Activated CD4-positive, alpha-beta T cell treated with anti-CD3 and anti-CD28 coated beads for 36 hours (primary cell): ENCODE data around the gene CYSTM1. TPM values are rescaled to one million over a fixed set of nuclear protein-coding genes. Genes with fewer than 3 reads are reported as not detected.

Experiments
- ATAC-seq: fragments of 200-7000 bp; cut with Tn5 transposase; one replicate; pipeline ENCODE4 v1.10.0; 2021; ENCODE audit warnings: mild to moderate bottlenecking, moderate library complexity
- CTCF ChIA-PET: fragments of 350-600 bp; sonication (Branson Sonifier 250); formaldehyde crosslinking; loops from one replicate; lab custom pipeline; 2021; ENCODE audit warnings: antibody characterized with exemption; lab: Charles Lee
- POLR2A ChIA-PET: fragments of 350-600 bp; sonication (Branson Sonifier 250); formaldehyde crosslinking; loops from one replicate; lab custom pipeline; 2021; ENCODE audit warnings: antibody characterized with exemption, inconsistent platforms; lab: Charles Lee
- DNase-seq: peaks from one replicate; pipeline ENCODE4 v3.0.0-alpha.2; 2020
- H3K27ac Mint-ChIP-seq: one replicate; pipeline ENCODE4 v1.8.0; 2021; ENCODE audit warnings: mixed read lengths
- H3K27me3 Mint-ChIP-seq: one replicate; pipeline ENCODE4 v1.8.0; 2021; ENCODE audit warnings: mixed read lengths
- H3K36me3 Mint-ChIP-seq: one replicate; pipeline ENCODE4 v1.8.0; 2021; ENCODE audit warnings: low read depth, mixed read lengths
- H3K4me1 Mint-ChIP-seq: one replicate; pipeline ENCODE4 v1.8.0; 2021; ENCODE audit warnings: mixed read lengths
- H3K4me3 Mint-ChIP-seq: one replicate; pipeline ENCODE4 v1.8.0; 2021; ENCODE audit warnings: mild to moderate bottlenecking, moderate library complexity, mixed read lengths
- H3K9me3 Mint-ChIP-seq: one replicate; pipeline ENCODE4 v1.8.0; 2021; ENCODE audit warnings: low read depth, mixed read lengths
- intact Hi-C, 2 experiments: fragments of 100-400 bp; cut with DNase I in 1 of 2; cut with micrococcal nuclease in 1 of 2; formaldehyde crosslinking; loops; one replicate each; pipeline versions ENCODE4 v1.14.2 to v1.15.1; 2022 to 2024; cut with DNase I, micrococcal nuclease
- total RNA-seq, 2 experiments: library from RNA; stranded (reverse); gene quantifications; one replicate each; pipeline ENCODE4 v1.2.3, GENCODE V29; 2021

Gene CYSTM1
- total RNA-seq, result 10 to 100 TPM; 15.2 to 18.7 TPM

DNA sequence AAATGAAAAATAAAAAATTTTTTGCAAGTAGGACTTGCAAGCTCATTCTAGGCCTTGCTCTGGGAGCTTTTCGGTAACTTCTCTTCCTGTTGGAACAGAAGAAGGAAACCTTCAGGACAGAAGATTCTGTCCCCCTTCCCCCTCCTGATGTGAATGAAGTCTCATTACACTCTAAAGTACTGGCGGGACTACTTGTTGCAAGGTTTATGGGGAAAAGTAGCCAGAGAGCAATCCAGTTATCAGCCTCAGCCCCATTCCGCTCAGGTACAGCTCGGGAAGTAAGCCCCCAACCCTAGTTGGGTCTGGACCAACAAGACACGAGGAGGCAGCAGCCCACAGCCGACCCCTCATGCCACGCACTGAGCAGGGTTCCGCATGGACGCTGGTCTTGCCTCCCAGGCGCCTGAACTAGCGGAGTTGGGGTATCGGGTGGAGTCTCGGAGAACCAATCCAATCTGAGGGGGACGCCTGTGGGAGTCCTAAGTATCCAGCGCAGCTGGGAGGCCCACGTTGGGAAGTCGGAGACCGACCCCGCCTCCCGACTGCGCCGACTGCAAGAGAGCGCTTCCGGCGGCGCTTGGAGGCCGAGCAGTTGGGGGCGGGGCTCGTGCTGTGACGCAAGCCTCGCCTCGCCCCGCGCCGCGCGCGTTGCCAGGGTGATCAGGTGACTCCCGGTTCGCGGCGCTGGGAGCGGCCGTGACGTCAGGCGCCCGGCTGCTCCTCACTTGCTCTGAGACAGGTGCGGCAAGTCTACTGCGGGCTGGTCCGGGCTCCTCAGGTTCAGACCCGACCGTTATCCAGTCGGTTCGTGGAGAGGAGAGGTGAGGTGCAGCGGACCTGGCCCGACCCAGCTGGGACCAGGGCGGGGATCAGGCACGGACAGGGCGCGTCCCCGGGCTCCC lies at the start of gene CYSTM1:
Gene CYSTM1, plus strand, starts transcription at position 724 of the 902 bp plus-strand sequence. CDS start 19,278 bp downstream, outside the sequence.
- Mint-ChIP-seq H3K36me3 (no peaks in the 10 kb centered on the region), H3K27ac (peak within 1 kb of the TSS; percentile 82), H3K9me3 (no peaks in the 10 kb centered on the region), H3K27me3 (no peaks in the 10 kb centered on the region), H3K4me1 (peaks cover 15% of the 10 kb centered on the region), H3K4me3 (peak within 1 kb of the TSS; percentile 91)
- peak; percentile 93 for ATAC-seq
- ChIA-PET CTCF (interaction anchor here (0.7 to 2.2 kb wide), 7 partner anchors 9 to 177 kb away, joined by 3 to 9 read pairs (median 4); partner anchors contain the start of gene NRG2), POLR2A (interaction anchor here (0.7 kb wide), 1 partner anchor 396 kb away, joined by 3 read pairs; no protein-coding TSS in a partner anchor)
- intact Hi-C loops, result loop anchor here (1.0 to 10.0 kb wide), 12 partner anchors 17 to 540 kb away; partner anchors contain the start of genes ANKHD1 (in 1 of the 2), APBB3 (in 1 of the 2), HBEGF (in 1 of the 2) and PFDN1 (in 1 of the 2)
- peak; percentile 98 for DNase-seq

- ATAC-seq (no peak), DNase-seq (no peak)
- intact Hi-C loops, result no loop called here
- Mint-ChIP-seq H3K9me3 (no peaks in the 10 kb centered on the region), H3K27me3 (no peaks in the 10 kb centered on the region), H3K4me1 (peaks cover 35% of the 10 kb centered on the region), H3K27ac (no peak within 1 kb of the TSS), H3K36me3 (no peaks in the 10 kb centered on the region), H3K4me3 (no peak within 1 kb of the TSS)
- CTCF ChIA-PET, result interaction anchor here (0.7 to 3.8 kb wide), 4 partner anchors 9 to 1960 kb away, joined by 3 to 13 read pairs (median 4); no protein-coding TSS in a partner anchor
- POLR2A ChIA-PET, result no interaction called here
These were observed 49.4 kb upstream of the CYSTM1 start, which contains the start of gene IGIP for GRCh38 chr5:140125637-140126036. Gene IGIP (plus strand): TSS chr5:140125937. CDS start chr5:140128477, 2,540 bp downstream.

DNA sequence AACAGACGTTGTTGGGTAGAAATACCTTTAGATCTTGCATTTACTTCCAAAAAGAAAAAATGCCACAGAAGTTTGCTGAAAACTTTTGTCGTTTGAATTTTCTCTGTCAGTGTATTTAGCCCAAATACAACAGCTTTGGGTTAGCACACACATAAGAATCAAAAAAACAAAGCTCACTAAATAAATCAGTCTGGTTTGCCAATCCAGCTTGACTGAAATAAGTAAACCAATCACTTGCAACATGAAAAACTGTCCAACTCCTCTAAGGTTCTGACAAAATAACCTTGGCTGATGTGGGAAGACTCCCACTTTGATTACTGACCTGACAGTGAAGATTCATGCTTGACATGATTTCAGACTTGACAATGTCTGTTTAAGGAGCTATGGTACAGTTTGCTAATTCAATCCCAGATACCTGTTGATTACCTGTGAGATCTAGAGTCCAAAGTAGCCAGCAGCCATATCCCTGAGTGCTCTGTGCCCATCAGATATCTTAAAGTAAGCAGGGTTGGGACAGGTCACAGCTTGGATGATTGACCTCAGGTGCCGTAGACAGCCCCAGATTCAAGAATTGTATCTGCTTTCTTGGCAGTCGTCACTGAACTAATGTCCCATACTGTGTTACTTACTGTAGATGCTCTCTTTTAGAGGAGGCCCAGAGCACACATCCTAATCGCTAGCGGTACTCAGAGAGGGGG lies 48.5 kb upstream of the CYSTM1 start:
- H3K27me3 Mint-ChIP-seq, result no peaks in the 10 kb centered on the region
- DNase-seq (no peak), ATAC-seq (no peak)
- no peaks in the 10 kb centered on the region for H3K9me3 Mint-ChIP-seq
- H3K27ac Mint-ChIP-seq, result no peak overlapping the region
- ChIA-PET POLR2A (no interaction called here), CTCF (interaction anchor here (0.5 to 1.2 kb wide), 5 partner anchors 16 to 157 kb away, joined by 3 read pairs; no protein-coding TSS in a partner anchor)
- no peak overlapping the region for H3K4me3 Mint-ChIP-seq
- H3K36me3 Mint-ChIP-seq, result no peaks in the 10 kb centered on the region
- H3K4me1 Mint-ChIP-seq, result peaks cover 39% of the 10 kb centered on the region
- intact Hi-C loops, result no loop called here

DNA sequence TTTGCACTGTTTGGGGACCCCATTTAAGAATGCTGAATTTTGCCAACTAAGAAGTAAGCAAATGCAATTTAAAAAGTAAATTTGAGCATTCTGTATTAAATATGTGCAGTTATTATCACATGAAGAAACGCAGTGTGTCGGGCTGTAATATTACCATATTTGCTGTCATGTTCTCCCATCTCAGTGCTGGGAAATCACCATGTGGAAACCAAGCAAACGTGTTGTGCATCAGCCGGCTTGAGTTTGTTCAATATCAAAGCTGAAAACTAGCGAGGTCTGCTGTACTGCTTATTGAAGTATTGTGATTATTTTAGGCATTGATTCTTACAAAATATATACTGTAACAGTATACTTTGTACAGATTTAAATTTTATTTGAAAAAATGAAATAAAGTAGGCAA lies 46.6 kb upstream of the CYSTM1 start:
- POLR2A ChIA-PET, result interaction anchor here (0.6 kb wide), 1 partner anchor 115 kb away, joined by 7 read pairs; no protein-coding TSS in a partner anchor
- intact Hi-C loops, result no loop called here

DNA sequence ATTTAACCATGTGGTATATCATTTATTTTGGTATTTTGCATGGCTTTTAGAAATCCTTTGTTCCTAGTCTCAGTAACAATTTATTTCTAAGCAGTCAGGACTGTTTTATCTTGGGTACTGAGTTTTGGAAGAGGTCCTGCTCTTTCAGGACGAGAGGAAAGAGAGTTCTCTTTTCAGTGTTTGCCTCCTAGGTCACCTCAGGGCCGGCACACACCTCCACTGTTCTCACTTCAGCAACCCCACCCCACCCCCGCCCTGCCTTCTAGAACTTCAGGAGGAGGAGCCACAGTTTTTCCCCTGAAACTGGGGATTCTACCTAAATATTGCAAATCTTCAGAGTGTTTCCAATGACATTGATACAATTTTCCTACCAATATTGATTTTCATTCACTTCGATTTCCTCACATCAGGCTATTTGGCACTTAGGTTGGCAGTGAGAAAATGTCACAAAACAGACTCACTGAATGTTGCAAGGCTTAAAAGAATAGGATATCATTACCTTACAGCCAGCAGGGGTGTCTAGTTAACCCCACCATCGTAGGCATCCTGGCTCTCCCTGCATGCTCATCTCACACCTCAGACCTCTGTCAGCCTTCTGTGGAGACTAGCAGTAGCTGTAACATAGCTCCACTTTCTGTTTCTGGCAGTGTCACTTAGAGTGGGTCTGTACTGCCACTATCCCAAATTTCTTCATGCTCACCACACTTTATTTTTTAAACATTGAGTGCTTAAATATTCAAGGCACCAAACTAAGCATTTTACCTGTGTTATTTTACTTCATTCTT lies 43.8 kb upstream of the CYSTM1 start:
- DNase-seq (no peak), ATAC-seq (peak; percentile 46)
- H3K36me3 Mint-ChIP-seq, result no peaks in the 10 kb centered on the region
- H3K4me3 Mint-ChIP-seq, result no peak overlapping the region
- H3K9me3 Mint-ChIP-seq, result no peaks in the 10 kb centered on the region
- intact Hi-C loops, result loop anchor here in 1 of 2 experiments (2.0 kb wide), 1 partner anchor 14 kb away; no protein-coding TSS in a partner anchor
- ChIA-PET CTCF (interaction anchor here (0.6 to 6.8 kb wide), 11 partner anchors 8 to 218 kb away, joined by 3 to 78 read pairs (median 4); no protein-coding TSS in a partner anchor), POLR2A (interaction anchor here (0.7 to 1.0 kb wide), 3 partner anchors 14 to 26 kb away, joined by 3 to 5 read pairs (median 3); no protein-coding TSS in a partner anchor)
- no peak overlapping the region for H3K27ac Mint-ChIP-seq
- H3K27me3 Mint-ChIP-seq, result no peaks in the 10 kb centered on the region
- peaks cover 41% of the 10 kb centered on the region for H3K4me1 Mint-ChIP-seq

More for the DNA sequence above, 46.6 kb upstream of the CYSTM1 start:
- DNase-seq (no peak), ATAC-seq (no peak)
- no peak overlapping the region for H3K27ac Mint-ChIP-seq
- no peaks in the 10 kb centered on the region for H3K9me3 Mint-ChIP-seq
- H3K27me3 Mint-ChIP-seq, result no peaks in the 10 kb centered on the region
- H3K36me3 Mint-ChIP-seq, result no peaks in the 10 kb centered on the region
- H3K4me3 Mint-ChIP-seq, result no peak overlapping the region
- CTCF ChIA-PET, result no interaction called here
- peaks cover 38% of the 10 kb centered on the region for H3K4me1 Mint-ChIP-seq

DNA sequence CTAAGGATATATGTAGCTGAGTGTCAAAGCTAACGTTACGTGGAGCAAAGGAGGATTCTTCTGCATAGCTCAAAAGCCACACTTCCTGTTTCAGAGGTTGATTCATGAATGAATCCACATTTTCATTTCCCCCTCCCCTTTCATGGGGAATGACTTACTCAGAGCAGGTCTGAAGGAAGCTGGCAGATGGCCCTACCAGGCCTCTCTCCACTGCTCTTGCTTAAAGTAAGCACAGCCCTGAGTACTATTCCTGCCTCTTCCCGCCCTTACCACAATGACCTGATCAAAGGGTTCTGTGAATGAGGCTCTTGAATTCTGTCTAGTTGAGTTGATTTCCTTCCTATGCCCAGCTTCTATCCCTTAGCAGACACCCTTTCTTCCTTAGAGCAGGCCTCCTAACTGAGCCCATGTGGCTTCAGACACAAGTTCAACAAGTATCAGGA lies 43.0 kb upstream of the CYSTM1 start:
- DNase-seq (peak; percentile 45), ATAC-seq (peak; percentile 93)
- intact Hi-C loops, result loop anchor here in 1 of 2 experiments (2.0 kb wide), 1 partner anchor 15 kb away; no protein-coding TSS in a partner anchor
- Mint-ChIP-seq H3K4me1 (peaks cover 41% of the 10 kb centered on the region), H3K4me3 (no peak overlapping the region), H3K27ac (no peak overlapping the region), H3K27me3 (no peaks in the 10 kb centered on the region), H3K9me3 (no peaks in the 10 kb centered on the region), H3K36me3 (no peaks in the 10 kb centered on the region)
- POLR2A ChIA-PET, result interaction anchor here (0.5 to 1.0 kb wide), 4 partner anchors 13 to 27 kb away, joined by 3 to 5 read pairs (median 3); no protein-coding TSS in a partner anchor
- CTCF ChIA-PET, result interaction anchor here (0.5 to 6.8 kb wide), 14 partner anchors 9 to 1158 kb away, joined by 3 to 78 read pairs (median 3); partner anchors contain the start of gene TMCO6

DNA sequence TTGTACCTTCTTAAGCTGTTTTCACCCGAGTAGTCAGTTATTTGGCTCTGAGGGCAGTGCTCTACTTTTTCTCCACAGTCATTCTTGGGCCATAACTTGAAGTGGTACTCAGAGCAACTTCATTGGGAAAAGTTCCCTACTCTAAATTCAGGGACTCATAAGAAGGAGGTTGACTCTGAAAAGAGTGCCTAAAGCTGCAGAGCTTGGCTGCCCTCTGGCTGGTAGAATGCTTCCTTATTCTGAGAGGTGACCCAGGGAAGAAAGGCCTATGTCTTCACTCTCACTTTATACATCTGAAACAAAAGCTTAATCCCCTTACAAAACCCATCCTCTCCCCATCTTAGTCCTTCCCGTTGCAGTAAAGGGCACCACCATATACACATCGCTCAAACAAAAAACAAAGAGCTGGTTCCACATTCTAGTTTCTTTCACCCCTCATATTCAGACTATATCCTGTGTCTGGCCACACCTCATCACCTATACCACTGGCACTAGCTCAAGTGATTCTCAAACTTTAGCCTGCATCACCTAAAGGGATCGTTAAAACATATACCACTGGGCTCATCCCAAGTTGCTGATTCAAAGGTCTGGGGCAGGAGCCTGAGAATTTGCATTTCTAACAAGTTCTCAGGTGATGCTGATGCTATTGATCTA lies 41.3 kb upstream of the CYSTM1 start:
- no peak for DNase-seq
- H3K9me3 Mint-ChIP-seq, result no peaks in the 10 kb centered on the region
- H3K36me3 Mint-ChIP-seq, result no peaks in the 10 kb centered on the region
- intact Hi-C loops, result no loop called here
- CTCF ChIA-PET, result interaction anchor here (0.7 to 6.8 kb wide), 10 partner anchors 10 to 95 kb away, joined by 3 to 78 read pairs (median 4); no protein-coding TSS in a partner anchor
- peaks cover 41% of the 10 kb centered on the region for H3K4me1 Mint-ChIP-seq
- POLR2A ChIA-PET, result no interaction called here
- H3K4me3 Mint-ChIP-seq, result no peak overlapping the region
- no peak for ATAC-seq
- H3K27ac Mint-ChIP-seq, result no peak overlapping the region
- no peaks in the 10 kb centered on the region for H3K27me3 Mint-ChIP-seq

DNA sequence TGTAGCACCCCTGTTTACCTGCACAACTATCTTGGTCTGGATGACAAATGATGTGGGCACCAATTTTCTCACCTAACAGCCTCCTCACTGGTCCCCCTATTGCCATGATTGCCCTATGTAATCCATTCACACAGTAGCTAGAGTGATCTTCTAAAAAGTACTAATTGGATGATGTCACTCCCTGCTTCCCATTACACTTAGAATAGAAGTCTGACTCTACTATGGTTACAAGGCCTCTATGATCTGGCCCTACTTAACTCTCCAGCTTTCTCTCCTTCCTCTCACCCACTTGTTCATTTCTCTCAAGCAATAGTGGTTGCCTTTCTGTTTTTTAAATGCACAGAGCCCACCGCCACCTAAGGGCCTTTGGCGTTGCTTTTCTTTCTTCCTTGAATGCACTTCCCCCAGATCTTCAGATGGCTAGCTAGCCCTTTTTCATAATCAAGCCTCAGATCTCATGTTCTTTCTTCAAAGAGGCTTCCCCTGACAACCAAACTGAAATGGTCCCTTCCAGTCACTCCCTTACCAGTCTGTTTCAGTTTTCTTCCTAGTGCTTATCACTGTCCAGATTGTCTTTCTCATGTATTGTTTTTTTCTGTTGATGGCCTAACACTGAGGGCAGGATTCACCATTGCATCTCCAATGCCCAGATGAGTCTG lies 40.6 kb upstream of the CYSTM1 start:
- peaks cover 41% of the 10 kb centered on the region for H3K4me1 Mint-ChIP-seq
- no peaks in the 10 kb centered on the region for H3K9me3 Mint-ChIP-seq
- DNase-seq (no peak), ATAC-seq (no peak)
- no peaks in the 10 kb centered on the region for H3K27me3 Mint-ChIP-seq
- H3K4me3 Mint-ChIP-seq, result no peak overlapping the region
- H3K27ac Mint-ChIP-seq, result no peak overlapping the region
- H3K36me3 Mint-ChIP-seq, result no peaks in the 10 kb centered on the region
- ChIA-PET CTCF (interaction anchor here (1.0 to 6.8 kb wide), 8 partner anchors 10 to 64 kb away, joined by 3 to 78 read pairs (median 4); no protein-coding TSS in a partner anchor), POLR2A (no interaction called here)
- intact Hi-C loops, result no loop called here

GRCh38 chr5:140135127-140135526 lies 39.9 kb upstream of the CYSTM1 start:
- Mint-ChIP-seq H3K27ac (no peak overlapping the region), H3K4me1 (peaks cover 38% of the 10 kb centered on the region), H3K4me3 (no peak overlapping the region), H3K36me3 (no peaks in the 10 kb centered on the region), H3K9me3 (no peaks in the 10 kb centered on the region), H3K27me3 (no peaks in the 10 kb centered on the region)
- intact Hi-C loops, result no loop called here
- ATAC-seq (no peak), DNase-seq (no peak)
- POLR2A ChIA-PET, result no interaction called here
- CTCF ChIA-PET, result interaction anchor here (1.1 to 6.8 kb wide), 4 partner anchors 9 to 70 kb away, joined by 3 to 78 read pairs (median 15); no protein-coding TSS in a partner anchor
